Neuronal stem cell (in vitro differentiated cells): ENCODE data around the gene AOAH.
A peak's percentile ranks its signal among the peaks of the same experiment; 100 is the strongest.

Source experiments
- DNase-seq: peaks from one replicate; pipeline ENCODE4 v3.0.0-alpha.2; 2013; ENCODE audit warnings: low spot score
- H2AFZ ChIP-seq: one replicate; pipeline ENCODE4 v1.6.1; 2013; ENCODE audit warnings: mild to moderate bottlenecking, low read length, inconsistent platforms
- H2AK5ac ChIP-seq: 2 replicates; pipeline ENCODE4 v1.6.1; 2013; ENCODE audit warnings: low read depth, mild to moderate bottlenecking, inconsistent platforms, low read length, moderate library complexity, mixed read lengths
- H2BK120ac ChIP-seq: 2 replicates; pipeline ENCODE4 v1.6.1; 2013; ENCODE audit warnings: low read depth, mild to moderate bottlenecking, inconsistent platforms, low read length, moderate library complexity, mixed read lengths
- H2BK12ac ChIP-seq: one replicate; pipeline ENCODE4 v1.6.1; 2013; ENCODE audit warnings: low read length, inconsistent platforms
- H2BK15ac ChIP-seq: 2 replicates; pipeline ENCODE4 v1.6.1; 2013; ENCODE audit warnings: mild to moderate bottlenecking, low read length, inconsistent platforms, mixed read lengths
- H2BK5ac ChIP-seq: one replicate; pipeline ENCODE4 v1.6.1; 2013; ENCODE audit warnings: inconsistent platforms, mild to moderate bottlenecking, low read length, moderate library complexity
- H3K14ac ChIP-seq: one replicate; pipeline ENCODE4 v1.6.1; 2013; ENCODE audit warnings: low read length, inconsistent platforms
- H3K18ac ChIP-seq: 2 replicates; pipeline ENCODE4 v1.6.1; 2013; ENCODE audit warnings: low read length, inconsistent platforms
- H3K23ac ChIP-seq: 2 replicates; pipeline ENCODE4 v1.6.1; 2013; ENCODE audit warnings: low read depth, mild to moderate bottlenecking, mixed read lengths, low read length, inconsistent platforms; ENCODE audit not compliant: poor library complexity
- H3K27ac ChIP-seq: replicated peaks from 3 replicates; pipeline ENCODE4 v1.5.1; 2013; ENCODE audit warnings: low read length, inconsistent platforms
- H3K27me3 ChIP-seq, 3 experiments: 2 replicates each; pipeline ENCODE4 v1.6.1; 2013; ENCODE audit warnings: low read length in 3 of 3, mild to moderate bottlenecking in 2 of 3, inconsistent platforms in 1 of 3, low read depth in 1 of 3, mixed read lengths in 1 of 3, moderate library complexity in 1 of 3; ENCODE audit not compliant: control insufficient read depth in 3 of 3, insufficient read depth in 3 of 3
- H3K36me3 ChIP-seq, 2 donors: replicated peaks in 1 of 2; 2 replicates each; pipeline ENCODE4 v1.6.1; 2013; ENCODE audit warnings: low read length in 2 of 2; ENCODE audit not compliant: control insufficient read depth in 2 of 2, insufficient read depth in 2 of 2
- H3K4ac ChIP-seq: 2 replicates; pipeline ENCODE4 v1.6.1; 2013; ENCODE audit warnings: inconsistent platforms, mild to moderate bottlenecking, low read length, moderate library complexity
- H3K4me1 ChIP-seq, 2 donors: 1 replicate in 1 of 2; 2 replicates in 1 of 2; pipeline ENCODE4 v1.6.1; 2013; ENCODE audit warnings: low read length in 2 of 2, low read depth in 1 of 2; ENCODE audit not compliant: control insufficient read depth in 2 of 2, insufficient read depth in 1 of 2
- H3K4me2 ChIP-seq: one replicate; pipeline ENCODE4 v1.6.1; 2013; ENCODE audit warnings: mild to moderate bottlenecking, low read length, inconsistent platforms; ENCODE audit not compliant: insufficient read depth, poor library complexity, severe bottlenecking
- H3K4me3 ChIP-seq, 2 donors: 2 replicates each; pipeline ENCODE4 v1.5.1; 2013; ENCODE audit warnings: low read length in 2 of 2, mild to moderate bottlenecking in 2 of 2, inconsistent platforms in 1 of 2, moderate library complexity in 1 of 2
- H3K79me1 ChIP-seq: one replicate; pipeline ENCODE4 v1.6.1; 2013; ENCODE audit warnings: low read depth, mild to moderate bottlenecking, inconsistent platforms, low read length, moderate library complexity
- H3K9ac ChIP-seq: one replicate; pipeline ENCODE4 v1.6.1; 2013; ENCODE audit warnings: mild to moderate bottlenecking, low read depth, low read length, inconsistent platforms; ENCODE audit not compliant: poor library complexity
- H3K9me3 ChIP-seq, 2 donors: replicated peaks in 1 of 2; 2 replicates each; pipeline versions ENCODE3 to v1.6.1; 2013; ENCODE audit warnings: low read length in 2 of 2, mild to moderate bottlenecking in 2 of 2, inconsistent platforms in 1 of 2, low read depth in 1 of 2, mixed read lengths in 1 of 2, moderate library complexity in 1 of 2; ENCODE audit not compliant: control insufficient read depth in 2 of 2, insufficient read depth in 1 of 2
- H4K8ac ChIP-seq: one replicate; pipeline ENCODE4 v1.6.1; 2013; ENCODE audit warnings: low read depth, mild to moderate bottlenecking, inconsistent platforms, low read length, moderate library complexity
- H4K91ac ChIP-seq: one replicate; pipeline ENCODE4 v1.6.1; 2013; ENCODE audit warnings: low read length, low read depth, mild to moderate bottlenecking, inconsistent platforms; ENCODE audit not compliant: poor library complexity
- WGBS, 2 donors: extraction: QIAGEN DNeasy Blood & Tissue Kit; methylation state at CpG; one replicate each; pipeline ENCODE4 v1.1.7; 2013; ENCODE audit warnings: missing lambda C conversion rate in 2 of 2, mixed read lengths in 1 of 2; ENCODE audit not compliant: insufficient read length in 2 of 2, insufficient replicate concordance in 1 of 2; ENCODE audit errors: extremely low coverage in 2 of 2; 5-methylcytosine and 5-hydroxymethylcytosine counted together

AOAH gene

GRCh38 chr7:36758879-36759278 is 34.6 kb upstream of the AOAH start:
- H3K9ac ChIP-seq: no peak overlapping the region
- H2BK15ac ChIP-seq: no peak overlapping the region
- no peak overlapping the region for H3K4me2 ChIP-seq
- H3K14ac ChIP-seq: no peak overlapping the region
- H2BK120ac ChIP-seq: no peak overlapping the region
- no peaks in the 10 kb centered on the region for H3K36me3 ChIP-seq
- no peak overlapping the region for H2BK12ac ChIP-seq
- H3K27ac ChIP-seq: no peak overlapping the region
- H3K9me3 ChIP-seq: no peaks in the 10 kb centered on the region
- no peak overlapping the region for H3K4ac ChIP-seq
- no peak overlapping the region for H2AFZ ChIP-seq
- H3K79me1 ChIP-seq: no peaks in the 10 kb centered on the region
- DNase-seq: no peak
- no peak overlapping the region for H3K23ac ChIP-seq
- H2AK5ac ChIP-seq: no peak overlapping the region
- no peak overlapping the region for H3K18ac ChIP-seq
- H2BK5ac ChIP-seq: no peak overlapping the region
- WGBS, 2 donors: no CpG with 5 or more reads among the region's 1 CpG
- H3K4me3 ChIP-seq: no peak overlapping the region
- H3K4me1 ChIP-seq: peaks cover 0 to 10% of the 10 kb centered on the region in 2 donors
- H3K27me3 ChIP-seq: no peaks in the 10 kb centered on the region
- no peak overlapping the region for H4K91ac ChIP-seq
- H4K8ac ChIP-seq: no peak overlapping the region

- Histone ChIP-seq H2AK5ac (no peak overlapping the region), H2BK15ac (no peak overlapping the region), H3K9ac (no peak overlapping the region), H3K27me3 (no peaks in the 10 kb centered on the region), H3K9me3 (no peaks in the 10 kb centered on the region), H3K4me1 (peaks cover 0 to 10% of the 10 kb centered on the region in 2 donors), H3K27ac (no peak overlapping the region), H3K14ac (no peak overlapping the region), H2AFZ (no peak overlapping the region), H3K4me2 (no peak overlapping the region), H2BK120ac (no peak overlapping the region), H2BK12ac (no peak overlapping the region), H4K8ac (no peak overlapping the region), H3K23ac (no peak overlapping the region), H3K4ac (no peak overlapping the region), H3K79me1 (no peaks in the 10 kb centered on the region), H3K4me3 (no peak overlapping the region), H3K18ac (no peak overlapping the region), H2BK5ac (no peak overlapping the region), H4K91ac (no peak overlapping the region), H3K36me3 (no peaks in the 10 kb centered on the region)
- no peak for DNase-seq
- no CpG with 5 or more reads among the region's 8 CpGs for WGBS, 2 donors
Measured at GRCh38 chr7:36755484-36755883, 31.2 kb upstream of the AOAH start.

- H3K36me3 ChIP-seq: no peaks in the 10 kb centered on the region
- H3K4ac ChIP-seq: no peak overlapping the region
- WGBS, 2 donors: no CpG with 5 or more reads among the region's 2 CpGs
- H2AFZ ChIP-seq: peak overlapping the region; percentile 18
- H2AK5ac ChIP-seq: no peak overlapping the region
- no peak overlapping the region for H3K14ac ChIP-seq
- no peaks in the 10 kb centered on the region for H3K9me3 ChIP-seq
- H4K8ac ChIP-seq: no peak overlapping the region
- H3K27me3 ChIP-seq: no peaks in the 10 kb centered on the region
- no peak overlapping the region for H3K27ac ChIP-seq
- no peak overlapping the region for H4K91ac ChIP-seq
- H2BK15ac ChIP-seq: no peak overlapping the region
- no peak overlapping the region for H3K9ac ChIP-seq
- no peak overlapping the region for H3K23ac ChIP-seq
- peaks cover 0 to 6% of the 10 kb centered on the region in 2 donors for H3K4me1 ChIP-seq
- no peak overlapping the region for H2BK12ac ChIP-seq
- H2BK5ac ChIP-seq: no peak overlapping the region
- no peak overlapping the region for H3K18ac ChIP-seq
- no peak for DNase-seq
- H3K4me2 ChIP-seq: no peak overlapping the region
- H3K4me3 ChIP-seq: no peak overlapping the region
- H2BK120ac ChIP-seq: no peak overlapping the region
- H3K79me1 ChIP-seq: no peaks in the 10 kb centered on the region
Measured at GRCh38 chr7:36752026-36752711, 27.9 kb upstream of the AOAH start.

- no peak overlapping the region for H3K9ac ChIP-seq
- no peaks in the 10 kb centered on the region for H3K27me3 ChIP-seq
- no peak overlapping the region for H2AFZ ChIP-seq
- H3K9me3 ChIP-seq: no peaks in the 10 kb centered on the region
- no peak overlapping the region for H3K27ac ChIP-seq
- no peaks in the 10 kb centered on the region for H3K79me1 ChIP-seq
- H2BK120ac ChIP-seq: no peak overlapping the region
- H3K4me2 ChIP-seq: no peak overlapping the region
- H3K36me3 ChIP-seq: no peaks in the 10 kb centered on the region
- no peak overlapping the region for H4K91ac ChIP-seq
- no peak overlapping the region for H3K4me3 ChIP-seq
- WGBS, 2 donors: no CpG with 5 or more reads among the region's 5 CpGs
- H2BK5ac ChIP-seq: no peak overlapping the region
- no peak overlapping the region for H3K14ac ChIP-seq
- H4K8ac ChIP-seq: no peak overlapping the region
- no peak overlapping the region for H2BK15ac ChIP-seq
- no peak overlapping the region for H2BK12ac ChIP-seq
- no peak for DNase-seq
- H3K4ac ChIP-seq: no peak overlapping the region
- no peak overlapping the region for H3K23ac ChIP-seq
- H2AK5ac ChIP-seq: no peak overlapping the region
- H3K4me1 ChIP-seq: no peaks in the 10 kb centered on the region
- no peak overlapping the region for H3K18ac ChIP-seq
Measured at GRCh38 chr7:36750451-36750850, 26.2 kb upstream of the AOAH start.
